Neural cell (in vitro differentiated cells): ENCODE data around the gene ELFN1. TPM values are rescaled to one million over a fixed set of nuclear protein-coding genes. Genes with fewer than 3 reads are reported as not detected.
A peak's percentile ranks its signal among the peaks of the same experiment; 100 is the strongest.

ENCODE experiments used
- H2AFZ ChIP-seq: fragments of 200-600, 300-800 bp; sonication (generic), shearing (Covaris generic); 2 replicates; pipeline ENCODE4 v1.6.0; 2014; ENCODE audit warnings: low read depth, mild to moderate bottlenecking, antibody characterized with exemption, low read length, moderate library complexity
- H3F3A ChIP-seq: fragments of 200-600 bp; shearing (Covaris generic); 2 replicates; pipeline ENCODE4 v1.6.1; 2016; ENCODE audit warnings: mild to moderate bottlenecking, moderate library complexity, mixed read lengths, antibody characterized with exemption, low read length; ENCODE audit not compliant: insufficient read depth, poor library complexity, severe bottlenecking
- H3K27ac ChIP-seq: fragments of 200-600, 300-800 bp; sonication (generic), shearing (Covaris generic); 2 replicates; pipeline ENCODE4 v1.5.1; 2014; ENCODE audit warnings: mild to moderate bottlenecking, low read length, moderate library complexity
- H3K27me3 ChIP-seq: fragments of 300-800, 200-600 bp; sonication (generic), shearing (Covaris generic); 2 replicates; pipeline ENCODE4 v1.6.0; 2014; ENCODE audit warnings: mild to moderate bottlenecking, low read depth, low read length, moderate library complexity; ENCODE audit not compliant: insufficient read depth
- H3K36me3 ChIP-seq: fragments of 300-800, 200-600 bp; sonication (generic), shearing (Covaris generic); 2 replicates; pipeline ENCODE4 v1.5.1; 2014; ENCODE audit warnings: mild to moderate bottlenecking, antibody characterized with exemption, low read length, moderate library complexity; ENCODE audit not compliant: insufficient read depth
- H3K4me2 ChIP-seq: fragments of 300-800, 200-600 bp; sonication (generic), shearing (Covaris generic); 2 replicates; pipeline ENCODE4 v1.6.0; 2014; ENCODE audit warnings: mild to moderate bottlenecking, low read length
- H3K4me3 ChIP-seq: fragments of 300-800, 200-600 bp; sonication (generic), shearing (Covaris generic); 2 replicates; pipeline ENCODE4 v1.5.1; 2014; ENCODE audit warnings: mild to moderate bottlenecking, low read length, moderate library complexity
- H3K79me2 ChIP-seq: fragments of 200-600 bp; shearing (Covaris generic); replicated peaks from 2 replicates; pipeline ENCODE4 v1.6.0; 2014; ENCODE audit warnings: mild to moderate bottlenecking, low read length, moderate library complexity; ENCODE audit not compliant: insufficient read depth
- H3K9ac ChIP-seq: fragments of 300-800, 200-600 bp; sonication (generic), shearing (Covaris generic); 2 replicates; pipeline ENCODE4 v1.6.1; 2016; ENCODE audit warnings: mild to moderate bottlenecking, low read length, mixed read lengths
- H3K9me2 ChIP-seq: fragments of 200-600 bp; shearing (Covaris generic); 2 replicates; pipeline ENCODE4 v1.6.1; 2016; ENCODE audit warnings: mild to moderate bottlenecking, low read length, mixed read lengths; ENCODE audit not compliant: insufficient read depth
- H3K9me3 ChIP-seq: fragments of 200-600, 300-800 bp; sonication (generic), shearing (Covaris generic); 2 replicates; pipeline ENCODE4 v1.6.1; 2016; ENCODE audit warnings: mild to moderate bottlenecking, mixed run types, low read length, moderate library complexity, mixed read lengths
- H4K20me1 ChIP-seq: fragments of 200-600 bp; shearing (Covaris generic); 2 replicates; pipeline ENCODE4 v1.6.1; 2016; ENCODE audit warnings: mild to moderate bottlenecking, mixed run types; ENCODE audit not compliant: insufficient read depth
- EP300 ChIP-seq: fragments of 450-650 bp; conservative IDR thresholded peaks from 2 replicates; pipeline ENCODE4 v1.6.1; 2014; ENCODE audit warnings: antibody characterized with exemption, mild to moderate bottlenecking, moderate library complexity; ENCODE audit not compliant: poor library complexity, severe bottlenecking
- EZH2 ChIP-seq: fragments of 200-600, 300-800 bp; shearing (Covaris generic), sonication (generic); IDR thresholded peaks from 2 replicates; pipeline ENCODE4 v1.6.1; 2014; ENCODE audit warnings: antibody characterized with exemption, low read length, borderline replicate concordance, mild to moderate bottlenecking; ENCODE audit not compliant: insufficient read depth, poor library complexity, severe bottlenecking
- MXI1 ChIP-seq: fragments of 450-650 bp; conservative IDR thresholded peaks from 2 replicates; pipeline ENCODE4 v1.6.1; 2014; ENCODE audit warnings: antibody characterized with exemption, mild to moderate bottlenecking; ENCODE audit not compliant: poor library complexity, severe bottlenecking
- POLR2AphosphoS5 ChIP-seq: IDR thresholded peaks from 2 replicates; pipeline ENCODE4 v1.6.1; 2012
- RAD21 ChIP-seq: fragments of 450-650 bp; conservative IDR thresholded peaks from 2 replicates; pipeline ENCODE4 v1.6.1; 2014; ENCODE audit warnings: antibody characterized with exemption, mild to moderate bottlenecking, moderate library complexity
- SMC3 ChIP-seq: fragments of 450-650 bp; conservative IDR thresholded peaks from 2 replicates; pipeline ENCODE4 v1.6.1; 2014; ENCODE audit warnings: antibody characterized with exemption, mild to moderate bottlenecking, moderate library complexity; ENCODE audit not compliant: poor library complexity
- TAF1 ChIP-seq: IDR thresholded peaks from 2 replicates; pipeline ENCODE4 v1.6.1; 2012; ENCODE audit warnings: low read depth
- polyA plus RNA-seq: library from polyadenylated mRNA; depleted of rRNA; stranded (reverse); fragments of >200 nt; gene quantifications from 2 replicates; pipeline ENCODE4 v1.2.3, GENCODE V29; 2014
- TF ChIP-seq, protein P1 (sequence below): IDR thresholded peaks from 2 replicates; pipeline ENCODE4 v1.6.1; 2012; ENCODE audit warnings: borderline replicate concordance
- TF ChIP-seq, protein P2 (sequence below): fragments of 450-650 bp; IDR thresholded peaks from 2 replicates; pipeline ENCODE4 v1.5.1; 2014; ENCODE audit warnings: antibody characterized with exemption, mild to moderate bottlenecking, moderate library complexity; ENCODE audit not compliant: poor library complexity, severe bottlenecking

Gene ELFN1
- polyA plus RNA-seq, 1 donor from 2014 or later = 11.8 TPM

GRCh38 chr7:1663223-1663622 is 6.9 kb upstream of the ELFN1 start:
- Histone ChIP-seq H2AFZ (no peak overlapping the region), H3K9me2 (no peaks in the 10 kb centered on the region), H3K9me3 (no peaks in the 10 kb centered on the region), H3F3A (no peaks in the 10 kb centered on the region), H4K20me1 (no peaks in the 10 kb centered on the region), H3K4me3 (no peak overlapping the region), H3K4me2 (no peak overlapping the region), H3K27ac (no peak overlapping the region), H3K9ac (peak overlapping the region; percentile 75), H3K36me3 (no peaks in the 10 kb centered on the region), H3K27me3 (peaks cover 18% of the 10 kb centered on the region), H3K79me2 (no peaks in the 10 kb centered on the region)
- TF ChIP-seq POLR2AphosphoS5 = no peak
- TF ChIP-seq, protein P1, sequence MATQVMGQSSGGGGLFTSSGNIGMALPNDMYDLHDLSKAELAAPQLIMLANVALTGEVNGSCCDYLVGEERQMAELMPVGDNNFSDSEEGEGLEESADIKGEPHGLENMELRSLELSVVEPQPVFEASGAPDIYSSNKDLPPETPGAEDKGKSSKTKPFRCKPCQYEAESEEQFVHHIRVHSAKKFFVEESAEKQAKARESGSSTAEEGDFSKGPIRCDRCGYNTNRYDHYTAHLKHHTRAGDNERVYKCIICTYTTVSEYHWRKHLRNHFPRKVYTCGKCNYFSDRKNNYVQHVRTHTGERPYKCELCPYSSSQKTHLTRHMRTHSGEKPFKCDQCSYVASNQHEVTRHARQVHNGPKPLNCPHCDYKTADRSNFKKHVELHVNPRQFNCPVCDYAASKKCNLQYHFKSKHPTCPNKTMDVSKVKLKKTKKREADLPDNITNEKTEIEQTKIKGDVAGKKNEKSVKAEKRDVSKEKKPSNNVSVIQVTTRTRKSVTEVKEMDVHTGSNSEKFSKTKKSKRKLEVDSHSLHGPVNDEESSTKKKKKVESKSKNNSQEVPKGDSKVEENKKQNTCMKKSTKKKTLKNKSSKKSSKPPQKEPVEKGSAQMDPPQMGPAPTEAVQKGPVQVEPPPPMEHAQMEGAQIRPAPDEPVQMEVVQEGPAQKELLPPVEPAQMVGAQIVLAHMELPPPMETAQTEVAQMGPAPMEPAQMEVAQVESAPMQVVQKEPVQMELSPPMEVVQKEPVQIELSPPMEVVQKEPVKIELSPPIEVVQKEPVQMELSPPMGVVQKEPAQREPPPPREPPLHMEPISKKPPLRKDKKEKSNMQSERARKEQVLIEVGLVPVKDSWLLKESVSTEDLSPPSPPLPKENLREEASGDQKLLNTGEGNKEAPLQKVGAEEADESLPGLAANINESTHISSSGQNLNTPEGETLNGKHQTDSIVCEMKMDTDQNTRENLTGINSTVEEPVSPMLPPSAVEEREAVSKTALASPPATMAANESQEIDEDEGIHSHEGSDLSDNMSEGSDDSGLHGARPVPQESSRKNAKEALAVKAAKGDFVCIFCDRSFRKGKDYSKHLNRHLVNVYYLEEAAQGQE = no peak
- TF ChIP-seq MXI1 = no peak
- TF ChIP-seq TAF1 = no peak
- no peak for TF ChIP-seq RAD21
- TF ChIP-seq EP300 = no peak
- TF ChIP-seq, protein P2, sequence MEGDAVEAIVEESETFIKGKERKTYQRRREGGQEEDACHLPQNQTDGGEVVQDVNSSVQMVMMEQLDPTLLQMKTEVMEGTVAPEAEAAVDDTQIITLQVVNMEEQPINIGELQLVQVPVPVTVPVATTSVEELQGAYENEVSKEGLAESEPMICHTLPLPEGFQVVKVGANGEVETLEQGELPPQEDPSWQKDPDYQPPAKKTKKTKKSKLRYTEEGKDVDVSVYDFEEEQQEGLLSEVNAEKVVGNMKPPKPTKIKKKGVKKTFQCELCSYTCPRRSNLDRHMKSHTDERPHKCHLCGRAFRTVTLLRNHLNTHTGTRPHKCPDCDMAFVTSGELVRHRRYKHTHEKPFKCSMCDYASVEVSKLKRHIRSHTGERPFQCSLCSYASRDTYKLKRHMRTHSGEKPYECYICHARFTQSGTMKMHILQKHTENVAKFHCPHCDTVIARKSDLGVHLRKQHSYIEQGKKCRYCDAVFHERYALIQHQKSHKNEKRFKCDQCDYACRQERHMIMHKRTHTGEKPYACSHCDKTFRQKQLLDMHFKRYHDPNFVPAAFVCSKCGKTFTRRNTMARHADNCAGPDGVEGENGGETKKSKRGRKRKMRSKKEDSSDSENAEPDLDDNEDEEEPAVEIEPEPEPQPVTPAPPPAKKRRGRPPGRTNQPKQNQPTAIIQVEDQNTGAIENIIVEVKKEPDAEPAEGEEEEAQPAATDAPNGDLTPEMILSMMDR = no peak
- TF ChIP-seq EZH2 = no peak
- no peak for TF ChIP-seq SMC3

DNA sequence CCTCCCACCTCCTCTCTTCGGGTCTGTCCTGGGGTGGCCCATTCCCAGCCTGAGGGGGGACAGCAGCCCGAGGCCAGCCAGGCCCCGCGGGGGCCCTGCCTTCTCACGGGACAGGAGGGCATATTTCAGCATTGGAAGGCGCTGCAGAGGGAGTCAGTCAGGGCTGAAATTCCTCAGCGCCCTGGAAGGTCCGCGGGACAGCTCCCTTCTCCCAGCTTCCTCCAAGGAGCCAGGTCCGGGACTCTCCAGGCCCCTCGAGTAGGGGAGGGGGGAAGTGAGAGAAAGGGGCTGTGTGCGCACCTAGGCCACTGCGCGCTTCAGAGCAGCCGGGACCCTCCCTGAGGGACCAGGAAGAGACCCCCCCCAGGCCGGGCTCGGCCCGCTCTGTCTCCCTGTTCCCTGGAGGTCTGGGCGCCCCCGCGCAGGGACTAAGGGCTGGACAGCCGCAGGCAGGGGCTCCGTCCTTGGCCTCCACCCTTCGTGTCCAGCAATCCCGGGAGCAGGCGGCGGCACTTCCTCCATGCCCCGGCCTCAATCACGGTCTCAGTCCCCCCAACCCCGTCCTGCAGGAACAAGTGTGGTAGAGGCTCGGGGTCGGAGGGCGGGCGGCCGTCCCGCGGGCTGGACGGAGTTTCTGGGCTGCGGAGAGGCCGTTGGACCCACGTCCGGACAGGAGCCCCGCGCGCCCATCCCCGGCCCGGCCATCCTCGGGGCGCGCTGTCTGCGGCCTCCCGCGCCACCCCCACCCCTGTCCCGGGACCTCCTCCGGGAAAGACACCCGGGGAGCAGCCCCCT is 6.0 kb upstream of the ELFN1 start:
- Histone ChIP-seq H2AFZ (no peak overlapping the region), H3K27ac (no peak overlapping the region), H3K4me2 (no peak overlapping the region), H3K9me2 (no peaks in the 10 kb centered on the region), H3F3A (no peaks in the 10 kb centered on the region), H3K9ac (peak overlapping the region; percentile 75), H3K4me3 (peak overlapping the region; percentile 91), H3K9me3 (no peaks in the 10 kb centered on the region), H3K27me3 (peaks cover 18% of the 10 kb centered on the region), H3K36me3 (no peaks in the 10 kb centered on the region), H3K79me2 (no peaks in the 10 kb centered on the region), H4K20me1 (no peaks in the 10 kb centered on the region)
- TF ChIP-seq, protein P1 = no peak
- TF ChIP-seq TAF1 (no peak), EZH2 (no peak), RAD21 (no peak), MXI1 (no peak), SMC3 (no peak), POLR2AphosphoS5 (no peak), EP300 (no peak)
- TF ChIP-seq, protein P2 = no peak
